Measurements from ENCODE around the gene TMA7. TPM values are rescaled to one million over a fixed set of nuclear protein-coding genes. Genes with fewer than 3 reads are reported as not detected.

Gene TMA7
- total and polyA plus RNA-seq, 12 donors = 140 to 1,063 (median 196) TPM

- intact Hi-C loops (cut with DNase I) = loop anchor here in 7 of 10 donors (2.0 to 10.0 kb wide), 7 partner anchors 36 to 218 kb away; partner anchors contain the start of genes SHISA5 (in 3 of the 7), COL7A1 (in 1 of the 7), NCKIPSD (in 1 of the 7) and SLC26A6 (in 1 of the 7)
- TF ChIP-seq CTCF (IDR thresholded peaks at IDR 0.05) = no peak
- H3K27me3 ChIP-seq = no peaks in the 10 kb centered on the region
- H3K36me3 ChIP-seq = peaks cover 0 to 68% (median 6%) of the 10 kb centered on the region in 9 donors
- peak overlapping the region; percentile 34 to 72 (median 65) for H3K4me3 ChIP-seq
- no peaks in the 10 kb centered on the region for H3K9me3 ChIP-seq
- peak in 6 of 8 donors; percentile 4 to 24 (median 7) for ATAC-seq
- peak overlapping the region; percentile 89 to 99 (median 98) for H3K27ac ChIP-seq
- 37 to 40% methylated on average over 19 of the region's 19 CpGs for WGBS, 2 donors
- peaks cover 22 to 73% (median 65%) of the 10 kb centered on the region in 9 donors for H3K4me1 ChIP-seq
- peak; percentile 34 to 36 for DNase-seq
Observed at GRCh38 chr3:48466386-48467109, 26.5 kb downstream of the TMA7 start.

- intact Hi-C loops (cut with DNase I) = loop anchor here in 7 of 10 donors (2.0 to 10.0 kb wide), 7 partner anchors 35 to 218 kb away; partner anchors contain the start of genes SHISA5 (in 3 of the 7), COL7A1 (in 1 of the 7), NCKIPSD (in 1 of the 7) and SLC26A6 (in 1 of the 7)
- ATAC-seq = no peak
- H3K27me3 ChIP-seq = no peaks in the 10 kb centered on the region
- H3K27ac ChIP-seq = peak overlapping the region; percentile 89 to 99 (median 98)
- H3K36me3 ChIP-seq = peaks cover 0 to 66% (median 6%) of the 10 kb centered on the region in 9 donors
- TF ChIP-seq CTCF (IDR thresholded peaks at IDR 0.05) = no peak
- no peaks in the 10 kb centered on the region for H3K9me3 ChIP-seq
- no peak for DNase-seq
- H3K4me3 ChIP-seq = peak overlapping the region; percentile 34 to 72 (median 65)
- WGBS, 2 donors = 61 to 65% methylated on average over 9 of the region's 9 CpGs
- peaks cover 25 to 78% (median 71%) of the 10 kb centered on the region in 9 donors for H3K4me1 ChIP-seq
Observed at GRCh38 chr3:48467110-48467454, 27.0 kb downstream of the TMA7 start.

GRCh38 chr3:48467473-48468267 lies 27.6 kb downstream of the TMA7 start:
- Histone ChIP-seq H3K27ac (peak overlapping the region; percentile 89 to 99 (median 98)), H3K36me3 (peaks cover 0 to 66% (median 6%) of the 10 kb centered on the region in 9 donors), H3K4me1 (peaks cover 26 to 82% (median 72%) of the 10 kb centered on the region in 9 donors), H3K9me3 (no peaks in the 10 kb centered on the region), H3K27me3 (no peaks in the 10 kb centered on the region), H3K4me3 (peak overlapping the region; percentile 34 to 72 (median 65))
- TF ChIP-seq CTCF (IDR thresholded peaks at IDR 0.05) = no peak
- ATAC-seq (no peak), DNase-seq (no peak)
- WGBS, 2 donors = 59 to 68% methylated on average over 7 of the region's 7 CpGs
- intact Hi-C loops (cut with DNase I) = loop anchor here in 7 of 10 donors (2.0 to 10.0 kb wide), 7 partner anchors 35 to 217 kb away; partner anchors contain the start of genes SHISA5 (in 3 of the 7), COL7A1 (in 1 of the 7), NCKIPSD (in 1 of the 7) and SLC26A6 (in 1 of the 7)

- DNase-seq (no peak), ATAC-seq (no peak)
- intact Hi-C loops (cut with DNase I) = loop anchor here in 6 of 10 donors (5.0 to 10.0 kb wide), 5 partner anchors 34 to 216 kb away; partner anchors contain the start of genes SHISA5 (in 2 of the 6), COL7A1 (in 1 of the 6), NCKIPSD (in 1 of the 6) and SLC26A6 (in 1 of the 6)
- Histone ChIP-seq H3K4me3 (peak overlapping the region in 4 of 10 donors; percentile 1 to 71 (median 61)), H3K9me3 (no peaks in the 10 kb centered on the region), H3K4me1 (peaks cover 26 to 85% (median 74%) of the 10 kb centered on the region in 9 donors), H3K27ac (peak overlapping the region in 9 of 10 donors; percentile 96 to 99 (median 98)), H3K36me3 (peaks cover 0 to 63% (median 6%) of the 10 kb centered on the region in 9 donors), H3K27me3 (no peaks in the 10 kb centered on the region)
- no peak for TF ChIP-seq CTCF (IDR thresholded peaks at IDR 0.05)
- 60 to 64% methylated on average over 8 of the region's 8 CpGs for WGBS, 2 donors
Observed at GRCh38 chr3:48468329-48468731, 28.3 kb downstream of the TMA7 start.

Data from heart right ventricle (tissue), 16 donors.